ENCODE data around the gene RAI14.

RAI14 gene

DNA sequence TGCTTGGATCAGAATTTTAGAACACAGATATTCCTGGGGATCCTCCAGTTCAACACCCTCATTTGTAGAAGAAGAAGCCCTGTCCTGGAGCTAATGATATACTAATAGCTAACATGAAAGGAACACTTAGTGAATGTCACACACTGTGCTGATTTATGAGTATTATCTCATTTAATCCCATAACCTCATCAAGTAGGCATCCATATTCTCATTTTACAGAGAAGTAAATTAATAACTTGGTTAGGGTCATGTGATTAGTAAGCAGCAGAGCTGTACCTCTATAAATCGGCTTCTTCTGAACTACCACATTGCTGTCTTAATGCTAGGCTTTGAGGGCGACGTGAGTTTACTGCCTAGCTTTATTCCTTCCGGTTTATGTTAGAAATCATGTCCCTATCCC, 188.9 kb downstream of the RAI14 start:
- no peaks in the 10 kb centered on the region for H3K27me3 ChIP-seq (replicated peaks)
- TF ChIP-seq, protein P1, sequence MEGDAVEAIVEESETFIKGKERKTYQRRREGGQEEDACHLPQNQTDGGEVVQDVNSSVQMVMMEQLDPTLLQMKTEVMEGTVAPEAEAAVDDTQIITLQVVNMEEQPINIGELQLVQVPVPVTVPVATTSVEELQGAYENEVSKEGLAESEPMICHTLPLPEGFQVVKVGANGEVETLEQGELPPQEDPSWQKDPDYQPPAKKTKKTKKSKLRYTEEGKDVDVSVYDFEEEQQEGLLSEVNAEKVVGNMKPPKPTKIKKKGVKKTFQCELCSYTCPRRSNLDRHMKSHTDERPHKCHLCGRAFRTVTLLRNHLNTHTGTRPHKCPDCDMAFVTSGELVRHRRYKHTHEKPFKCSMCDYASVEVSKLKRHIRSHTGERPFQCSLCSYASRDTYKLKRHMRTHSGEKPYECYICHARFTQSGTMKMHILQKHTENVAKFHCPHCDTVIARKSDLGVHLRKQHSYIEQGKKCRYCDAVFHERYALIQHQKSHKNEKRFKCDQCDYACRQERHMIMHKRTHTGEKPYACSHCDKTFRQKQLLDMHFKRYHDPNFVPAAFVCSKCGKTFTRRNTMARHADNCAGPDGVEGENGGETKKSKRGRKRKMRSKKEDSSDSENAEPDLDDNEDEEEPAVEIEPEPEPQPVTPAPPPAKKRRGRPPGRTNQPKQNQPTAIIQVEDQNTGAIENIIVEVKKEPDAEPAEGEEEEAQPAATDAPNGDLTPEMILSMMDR (IDR thresholded peaks at IDR 0.05; ENCODE audit: low read depth, low read length, missing control alignments) = no peak
- no peak for DNase-seq
- H3K36me3 ChIP-seq (replicated peaks) = no peaks in the 10 kb centered on the region
- in situ Hi-C loops (cut with HindIII; ENCODE audit: low pct_ligation_motif_present, low sequenced_read_pairs) = no loop called here
- H3K27ac ChIP-seq = no peak overlapping the region
- no peak overlapping the region for H3K4me3 ChIP-seq (ENCODE audit: low read depth, low read length)

- in situ Hi-C loops (cut with HindIII; ENCODE audit: low pct_ligation_motif_present, low sequenced_read_pairs) = no loop called here
- no peaks in the 10 kb centered on the region for H3K27me3 ChIP-seq (replicated peaks)
- no peaks in the 10 kb centered on the region for H3K36me3 ChIP-seq (replicated peaks)
- no peak for DNase-seq
- no peak overlapping the region for H3K27ac ChIP-seq
- H3K4me3 ChIP-seq (ENCODE audit: low read depth, low read length) = no peak overlapping the region
- TF ChIP-seq, protein P1 (IDR thresholded peaks at IDR 0.05; ENCODE audit: low read depth, low read length, missing control alignments) = no peak
Observed at GRCh38 chr5:34847056-34847455, 190.9 kb downstream of the RAI14 start.

DNA sequence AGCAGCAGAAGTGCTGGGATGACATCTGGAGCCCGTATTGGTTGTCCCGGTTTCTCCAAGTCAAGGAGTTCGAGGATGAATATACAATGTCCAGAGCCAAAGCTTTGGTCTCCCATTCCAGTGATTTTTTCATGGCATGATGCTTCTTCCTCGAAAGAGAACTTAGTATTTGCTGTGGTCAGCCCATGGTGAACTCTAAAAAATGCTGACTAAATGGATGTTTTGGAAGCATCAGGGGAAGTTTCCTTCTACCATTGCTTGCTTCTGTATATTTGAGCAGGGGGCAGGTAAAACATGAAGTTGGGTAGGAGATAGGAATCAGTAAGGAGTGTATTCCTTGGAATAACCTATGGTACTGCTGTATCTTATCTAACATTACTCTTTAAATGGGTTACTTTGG, 191.4 kb downstream of the RAI14 start:
- Histone ChIP-seq H3K27me3 (replicated peaks) (no peaks in the 10 kb centered on the region), H3K27ac (no peak overlapping the region), H3K36me3 (replicated peaks) (no peaks in the 10 kb centered on the region), H3K4me3 (ENCODE audit: low read depth, low read length) (no peak overlapping the region)
- TF ChIP-seq, protein P1 (IDR thresholded peaks at IDR 0.05; ENCODE audit: low read depth, low read length, missing control alignments) = no peak
- no peak for DNase-seq
- in situ Hi-C loops (cut with HindIII; ENCODE audit: low pct_ligation_motif_present, low sequenced_read_pairs) = no loop called here

DNA sequence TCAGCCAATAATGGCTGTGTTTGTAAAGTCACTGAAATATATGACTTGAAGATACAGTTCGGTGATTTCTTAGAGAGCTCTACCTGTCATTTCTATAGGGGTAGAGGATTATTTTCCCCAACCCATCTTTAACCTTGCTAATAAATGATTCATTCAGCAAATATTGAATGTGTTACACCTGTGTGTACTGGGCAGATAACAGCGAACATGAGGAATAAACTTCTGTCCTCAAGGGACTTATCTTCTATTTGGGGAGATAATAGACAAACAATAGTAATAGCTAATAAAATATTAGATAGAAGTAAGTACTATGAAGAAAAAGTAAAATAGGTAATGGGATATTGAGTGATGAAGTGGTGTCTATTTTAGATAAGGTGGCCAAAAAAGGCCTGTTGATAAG, 192.1 kb downstream of the RAI14 start:
- TF ChIP-seq, protein P1 (IDR thresholded peaks at IDR 0.05; ENCODE audit: low read depth, low read length, missing control alignments) = no peak
- in situ Hi-C loops (cut with HindIII; ENCODE audit: low pct_ligation_motif_present, low sequenced_read_pairs) = no loop called here

GRCh38 chr5:34849253-34849652, 193.1 kb downstream of the RAI14 start:
- Histone ChIP-seq H3K4me3 (ENCODE audit: low read depth, low read length) (no peak overlapping the region), H3K27ac (no peak overlapping the region), H3K27me3 (replicated peaks) (no peaks in the 10 kb centered on the region), H3K36me3 (replicated peaks) (no peaks in the 10 kb centered on the region)
- in situ Hi-C loops (cut with HindIII; ENCODE audit: low pct_ligation_motif_present, low sequenced_read_pairs) = no loop called here
- TF ChIP-seq, protein P1 (IDR thresholded peaks at IDR 0.05; ENCODE audit: low read depth, low read length, missing control alignments) = no peak
- DNase-seq = no peak

More for the DNA sequence above, 192.1 kb downstream of the RAI14 start:
- Histone ChIP-seq H3K27ac (no peak overlapping the region), H3K36me3 (replicated peaks) (no peaks in the 10 kb centered on the region), H3K4me3 (ENCODE audit: low read depth, low read length) (no peak overlapping the region), H3K27me3 (replicated peaks) (no peaks in the 10 kb centered on the region)
- DNase-seq = no peak

- H3K27ac ChIP-seq = no peak overlapping the region
- DNase-seq = no peak
- H3K4me3 ChIP-seq (ENCODE audit: low read depth, low read length) = no peak overlapping the region
- in situ Hi-C loops (cut with HindIII; ENCODE audit: low pct_ligation_motif_present, low sequenced_read_pairs) = no loop called here
- TF ChIP-seq, protein P1 (IDR thresholded peaks at IDR 0.05; ENCODE audit: low read depth, low read length, missing control alignments) = no peak
- no peaks in the 10 kb centered on the region for H3K27me3 ChIP-seq (replicated peaks)
- H3K36me3 ChIP-seq (replicated peaks) = no peaks in the 10 kb centered on the region
Observed at GRCh38 chr5:34854459-34855174, 198.5 kb downstream of the RAI14 start.
